HCEC 1CT (cell line): ENCODE results near the gene SIK3.
A peak's percentile ranks its signal among the peaks of the same experiment; 100 is the strongest.
"Not testable (repeated sequence)": the region's sequence is repeated elsewhere in the genome, so short reads cannot be mapped to it uniquely, and the experiment has no call there.

ENCODE experiments used
- DNase-seq: peaks from one replicate; pipeline ENCODE4 v3.0.0-alpha.2; 2017

SIK3 gene

DNA sequence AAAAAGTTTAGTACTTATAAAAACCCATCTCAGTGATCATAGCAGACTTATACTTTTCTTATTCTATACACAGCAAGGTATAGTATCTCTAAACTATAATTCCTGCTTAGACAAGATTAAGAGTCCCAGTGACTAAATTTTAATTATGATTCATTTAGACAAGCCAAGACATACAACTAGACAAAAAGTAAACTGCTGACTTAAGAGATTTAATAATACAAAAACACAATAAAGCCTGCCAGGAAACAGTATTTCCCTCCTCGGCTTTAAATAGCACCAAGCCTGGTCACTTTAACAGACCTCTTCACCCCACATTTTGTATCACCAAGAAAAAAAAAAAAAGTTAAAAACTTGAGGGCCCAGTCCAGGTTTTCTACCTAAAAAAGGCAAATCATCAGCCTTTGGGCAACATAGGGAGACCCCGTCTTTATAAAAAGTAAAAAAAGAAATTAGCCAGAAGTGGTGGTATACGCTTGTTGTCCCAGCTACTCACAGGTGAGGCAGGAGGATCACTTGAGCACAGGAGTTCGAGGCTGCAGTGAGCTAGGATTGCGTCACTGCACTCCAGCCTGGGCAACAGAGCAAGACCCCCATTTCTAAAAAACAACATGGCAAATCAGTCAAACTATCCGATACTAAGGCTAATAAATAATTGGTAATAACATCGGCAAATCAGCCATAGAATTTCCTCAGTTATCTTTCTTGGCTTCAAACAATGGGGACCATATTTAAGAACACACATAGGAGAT, 53.8 kb downstream of the SIK3 start:
- DNase-seq, result no peak

DNA sequence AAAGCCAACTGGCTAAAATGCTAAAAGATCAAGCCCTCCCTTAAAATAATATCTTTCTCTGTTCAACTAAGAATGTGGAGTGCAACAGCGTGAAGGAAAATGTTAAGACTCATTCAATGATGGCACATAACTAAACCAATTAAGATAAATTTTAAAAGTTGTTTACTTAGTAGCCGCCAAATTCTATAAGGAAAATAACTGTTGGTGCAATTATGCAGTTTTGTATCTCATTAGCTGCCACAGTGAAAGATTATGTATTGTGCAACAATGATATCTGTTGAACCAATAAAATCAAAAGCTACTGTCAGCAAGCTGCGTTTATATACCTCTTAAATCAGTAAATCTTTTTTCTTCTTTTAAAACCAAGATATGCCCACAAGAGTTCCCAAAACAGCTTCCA, 55.5 kb downstream of the SIK3 start:
- no peak for DNase-seq

GRCh38 chr11:117039900-117040299, 58.3 kb downstream of the SIK3 start:
- no peak for DNase-seq

DNA sequence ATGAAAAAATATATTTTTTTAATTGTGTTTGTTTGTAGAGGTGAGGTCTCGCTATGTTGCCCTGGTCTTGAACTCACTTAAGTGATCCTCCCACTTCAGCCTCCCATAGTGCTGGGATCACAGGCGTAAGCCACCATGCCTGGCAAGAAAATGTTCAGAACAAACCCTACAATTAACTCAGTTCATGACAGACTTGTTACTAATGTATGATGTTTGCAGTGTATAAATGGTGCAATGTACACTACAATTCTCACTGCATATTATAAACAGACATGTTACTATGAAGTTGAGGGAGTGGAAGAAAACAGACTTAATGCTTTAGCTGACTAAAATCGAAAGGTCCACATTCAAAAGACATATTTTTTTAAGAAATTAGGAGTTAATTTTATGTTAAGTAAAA, 59.0 kb downstream of the SIK3 start:
- DNase-seq, result no peak

- no peak for DNase-seq
These were observed 60.3 kb downstream of the SIK3 start for GRCh38 chr11:117037975-117038350.

DNA sequence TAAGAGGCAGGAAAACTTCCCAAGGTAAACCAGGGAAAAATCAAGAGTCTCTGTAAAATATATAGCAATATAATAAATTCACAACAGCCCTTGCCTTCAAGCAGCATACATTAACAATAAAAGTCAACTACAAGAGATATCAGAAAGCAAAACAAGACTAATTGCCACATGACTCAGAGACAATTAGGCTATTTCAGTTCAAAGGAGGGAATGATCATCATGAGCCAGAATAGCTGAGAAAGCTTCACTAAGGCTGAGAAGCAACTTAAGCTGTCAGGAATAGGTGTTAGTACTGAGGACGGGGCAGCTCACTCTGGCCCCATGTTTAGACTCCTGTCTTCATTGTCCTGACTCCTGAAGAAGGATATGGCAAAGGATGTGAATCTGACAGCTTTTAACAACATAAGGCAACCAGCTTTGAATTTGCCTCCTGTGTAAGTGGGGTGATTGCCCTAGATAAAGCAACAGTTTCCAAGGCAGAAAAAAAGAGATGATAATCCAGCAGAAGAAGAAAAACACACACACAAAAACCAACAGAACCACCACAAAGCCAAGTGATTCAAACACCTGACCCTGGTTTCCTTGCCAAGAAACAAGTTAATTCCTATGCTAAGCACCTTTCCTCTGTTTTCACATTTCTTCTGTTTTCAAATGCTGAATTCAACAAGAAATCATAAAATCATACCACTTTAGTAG, 60.8 kb downstream of the SIK3 start:
- no peak for DNase-seq

DNA sequence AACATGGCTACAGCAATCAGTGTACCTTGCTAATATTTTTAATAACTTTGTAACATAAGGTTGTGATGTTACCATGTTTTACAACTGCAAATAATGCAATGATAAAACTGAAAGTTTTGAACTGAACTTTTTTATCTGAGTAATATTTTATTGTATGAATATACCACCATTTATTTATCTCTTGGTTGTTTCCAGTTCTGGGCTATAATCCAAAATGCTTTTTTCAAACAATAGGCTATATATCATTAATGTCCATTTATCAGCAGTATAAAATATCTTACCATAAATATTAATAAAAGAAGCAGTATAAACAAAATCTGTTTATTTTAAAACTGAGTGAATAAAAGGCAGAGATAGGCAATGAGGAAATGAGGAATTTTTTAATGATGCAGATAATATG, 63.3 kb downstream of the SIK3 start:
- DNase-seq, result no peak

DNA sequence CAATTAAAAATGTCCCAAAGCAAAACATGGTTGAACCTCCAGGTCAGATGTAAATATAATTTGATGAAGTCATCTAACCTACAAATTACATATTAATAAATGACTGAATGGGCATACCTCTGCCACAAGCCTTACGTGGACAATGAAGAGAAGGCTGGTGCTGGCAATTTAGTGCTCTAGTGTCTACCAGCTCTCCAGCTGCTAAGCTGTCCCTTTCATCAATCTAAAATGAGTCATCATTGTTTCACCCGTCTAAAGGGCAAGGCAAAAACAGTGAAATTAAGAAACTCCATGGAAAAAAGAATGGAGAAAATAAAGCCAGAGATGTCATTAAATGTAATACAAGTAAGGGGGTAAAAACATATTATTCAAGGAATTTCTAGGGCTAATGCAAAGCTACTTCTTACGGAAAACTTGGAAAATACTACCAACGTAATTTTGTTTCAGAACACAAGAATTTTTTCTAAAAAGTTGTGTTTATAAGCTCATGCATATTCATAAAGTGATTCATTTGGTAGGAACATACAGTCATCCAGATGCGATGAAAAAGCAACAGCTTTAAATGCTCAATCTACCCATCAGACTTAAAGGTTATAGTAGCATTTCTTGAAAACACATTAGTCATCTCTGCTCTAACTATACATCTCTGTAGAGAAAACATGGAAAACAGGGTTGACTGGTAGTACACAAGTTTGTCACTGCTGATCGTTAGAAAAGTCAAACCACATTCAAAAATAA, 71.5 kb downstream of the SIK3 start:
- DNase-seq, result peak; percentile 95

GRCh38 chr11:117023707-117024106, 74.5 kb downstream of the SIK3 start:
- not testable (repeated sequence) for DNase-seq

- DNase-seq, result no peak
These were observed 75.0 kb downstream of the SIK3 start for GRCh38 chr11:117023178-117023577.

GRCh38 chr11:117022526-117022925, 75.7 kb downstream of the SIK3 start:
- DNase-seq, result no peak

- no peak for DNase-seq
These were observed 77.2 kb downstream of the SIK3 start for GRCh38 chr11:117020869-117021564.

- no peak for DNase-seq
These were observed 77.9 kb downstream of the SIK3 start for GRCh38 chr11:117020287-117020686.

DNA sequence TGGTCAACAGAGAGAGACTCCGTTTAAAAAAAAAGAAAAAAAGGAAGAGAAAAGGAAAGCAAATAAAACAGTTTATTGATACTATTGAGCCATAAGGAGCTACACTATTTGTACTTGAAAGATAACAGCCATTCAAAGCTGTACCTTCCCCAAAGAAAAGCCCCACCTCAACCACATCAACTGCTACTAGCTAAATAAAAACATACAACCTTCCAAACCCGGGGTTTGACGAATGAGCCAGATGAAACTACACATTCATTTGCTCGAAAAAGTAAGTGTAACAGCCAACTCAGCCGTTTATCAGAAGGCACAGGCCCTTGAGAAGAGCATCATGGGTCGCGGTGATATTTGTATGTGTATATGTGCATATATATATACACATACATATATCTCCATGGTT, 78.4 kb downstream of the SIK3 start:
- DNase-seq, result no peak

DNA sequence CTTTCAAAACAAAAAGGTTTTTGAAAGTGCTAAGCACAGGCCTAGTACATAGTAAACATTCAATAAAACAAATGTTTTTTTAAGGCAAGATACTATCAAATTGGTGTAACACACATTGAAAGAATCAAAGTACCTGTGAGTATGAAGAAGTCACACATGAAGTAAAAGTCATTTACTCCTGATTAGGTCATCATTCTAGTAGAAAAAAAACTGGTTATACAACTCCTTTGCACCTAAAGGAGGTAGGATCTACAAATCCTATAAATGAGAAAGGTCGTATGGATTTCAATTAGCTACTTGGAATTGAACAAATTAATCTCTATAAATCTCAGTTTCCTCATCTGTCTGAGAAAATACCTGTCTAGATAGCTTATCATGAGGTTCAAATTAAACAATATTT, 80.8 kb downstream of the SIK3 start:
- DNase-seq, result no peak

DNA sequence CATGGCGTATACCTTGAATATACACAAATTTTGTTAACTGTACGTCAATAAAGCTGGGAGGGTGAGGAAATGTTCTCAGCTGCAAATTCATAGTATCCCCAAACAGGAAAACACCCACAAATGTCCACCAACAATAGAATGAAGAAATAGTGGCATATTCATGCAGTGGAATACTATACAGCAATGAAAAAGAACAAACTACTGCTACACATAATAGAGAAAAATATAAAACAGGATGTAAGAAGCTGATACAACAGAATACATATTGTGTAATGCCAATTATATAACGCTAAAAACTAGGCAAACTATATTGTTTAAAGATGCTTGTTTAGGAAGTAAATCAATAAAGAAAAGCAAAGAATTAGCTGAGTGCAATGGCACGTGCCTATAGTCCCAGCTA, 81.5 kb downstream of the SIK3 start:
- no peak for DNase-seq

DNA sequence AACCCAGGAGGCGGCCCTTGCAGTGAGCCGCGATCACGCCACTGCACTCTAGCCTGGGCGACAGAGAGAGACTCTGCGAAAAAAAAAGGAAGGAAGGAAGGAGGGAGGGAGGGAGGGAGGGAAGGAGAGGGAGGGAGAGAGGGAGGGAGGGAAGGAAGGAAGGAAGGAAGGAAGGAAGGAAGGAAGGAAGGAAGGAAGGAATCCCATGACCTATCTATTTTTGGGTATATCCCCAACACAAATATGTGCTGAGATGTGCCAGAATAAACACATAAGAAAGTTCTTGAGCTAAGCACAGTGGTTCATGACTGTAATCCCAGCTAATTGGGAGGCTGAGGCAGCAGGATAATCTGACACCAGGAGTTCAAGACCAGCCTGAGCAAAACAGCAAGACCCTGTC, 82.0 kb downstream of the SIK3 start:
- DNase-seq, result no peak

DNA sequence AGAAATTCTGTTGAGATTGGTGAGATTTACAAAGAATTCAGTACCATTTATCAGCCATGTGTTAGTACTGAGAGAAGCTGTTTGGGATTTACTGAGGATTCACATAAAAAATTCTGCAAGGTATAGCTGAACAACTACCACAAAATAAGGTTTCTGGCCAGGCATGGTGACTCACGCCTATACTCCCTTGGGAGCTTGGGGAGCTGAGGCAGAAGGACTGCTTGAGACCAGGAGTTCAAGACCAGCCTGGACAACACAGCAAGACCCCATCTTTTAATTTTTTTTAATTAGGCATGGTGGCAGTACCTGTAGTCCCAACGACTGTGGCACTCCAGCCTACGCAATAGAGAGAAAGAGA, 86.7 kb downstream of the SIK3 start:
- no peak for DNase-seq

GRCh38 chr11:117010808-117011540, 87.3 kb downstream of the SIK3 start:
- peak; percentile 98 for DNase-seq

GRCh38 chr11:117009905-117010605, 88.2 kb downstream of the SIK3 start:
- DNase-seq, result no peak

- no peak for DNase-seq
These were observed 92.5 kb downstream of the SIK3 start for GRCh38 chr11:117005758-117006157.

DNA sequence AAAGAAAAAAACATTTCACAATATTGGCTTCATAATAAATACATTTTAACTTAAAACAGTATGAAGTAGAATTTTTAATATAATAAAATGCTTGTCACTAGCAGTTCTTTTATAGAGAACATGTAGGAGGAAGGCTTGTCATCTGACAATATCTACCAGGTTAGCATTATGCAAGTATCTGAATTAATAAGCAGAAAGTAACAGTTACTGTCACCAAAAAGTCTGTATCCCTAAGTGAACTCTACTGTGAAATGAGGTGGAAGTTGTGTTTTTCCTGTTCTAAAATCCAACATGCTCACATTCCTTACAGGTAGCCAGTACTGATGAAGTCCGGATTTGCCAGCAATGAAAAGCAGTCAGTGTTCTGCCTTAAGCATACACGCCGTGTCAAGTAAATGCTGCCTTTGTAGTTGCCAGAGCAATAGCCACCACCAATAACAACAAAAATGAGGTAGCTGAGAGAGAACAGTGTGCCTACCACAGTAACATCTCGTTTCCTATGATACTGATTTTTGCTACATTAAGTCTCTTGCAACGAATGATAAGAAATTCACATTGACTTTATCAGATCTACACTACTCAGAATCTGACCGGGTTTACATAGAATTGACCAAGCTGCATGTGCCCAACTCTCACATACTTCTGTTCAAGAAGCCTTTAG, 95.5 kb downstream of the SIK3 start:
- DNase-seq, result no peak
